ENCODE results near the gene PTPRG.

Gene PTPRG

GRCh38 chr3:61612211-61613194 is 51.1 kb downstream of the PTPRG start:
- no peak overlapping the region for H3K4me2 ChIP-seq (ENCODE audit: low read depth, low read length, poor library complexity, severe bottlenecking)
- no peaks in the 10 kb centered on the region for H3K79me2 ChIP-seq (ENCODE audit: insufficient read depth, low read length)
- no peaks in the 10 kb centered on the region for H3F3A ChIP-seq (ENCODE audit: low read depth)
- no peaks in the 10 kb centered on the region for H3K27me3 ChIP-seq (ENCODE audit: insufficient read depth, low read length, poor library complexity, severe bottlenecking)
- no peak overlapping the region for H3K9ac ChIP-seq (ENCODE audit: low read depth, low read length, poor library complexity, severe bottlenecking)
- no peaks in the 10 kb centered on the region for H3K9me2 ChIP-seq (replicated peaks; ENCODE audit: low read depth, low read length)
- no peaks in the 10 kb centered on the region for H4K20me1 ChIP-seq (ENCODE audit: insufficient read depth, low read length, poor library complexity, severe bottlenecking)
- H2AFZ ChIP-seq (ENCODE audit: low read length): no peak overlapping the region
- no peaks in the 10 kb centered on the region for H3K9me3 ChIP-seq (ENCODE audit: insufficient read depth, low read depth, low read length)
- TF ChIP-seq CTCF (conservative IDR thresholded peaks at IDR 0.05; ENCODE audit: low read length) (no peak), EZH2phosphoT487 (IDR thresholded peaks at IDR 0.05; ENCODE audit: borderline replicate concordance) (no peak)
- H3K4me3 ChIP-seq (ENCODE audit: low read length, poor library complexity, severe bottlenecking): no peak overlapping the region
- H3K4me1 ChIP-seq (ENCODE audit: insufficient read depth, low read length, poor library complexity, severe bottlenecking): no peaks in the 10 kb centered on the region
- H3K36me3 ChIP-seq (ENCODE audit: insufficient read depth, low read length): no peaks in the 10 kb centered on the region

GRCh38 chr3:61613666-61614065 is 52.3 kb downstream of the PTPRG start:
- no peaks in the 10 kb centered on the region for H3K4me1 ChIP-seq (ENCODE audit: insufficient read depth, low read length, poor library complexity, severe bottlenecking)
- H3K9me2 ChIP-seq (replicated peaks; ENCODE audit: low read depth, low read length): no peaks in the 10 kb centered on the region
- H3K9me3 ChIP-seq (ENCODE audit: insufficient read depth, low read depth, low read length): no peaks in the 10 kb centered on the region
- H4K20me1 ChIP-seq (ENCODE audit: insufficient read depth, low read length, poor library complexity, severe bottlenecking): no peaks in the 10 kb centered on the region
- no peaks in the 10 kb centered on the region for H3F3A ChIP-seq (ENCODE audit: low read depth)
- no peak overlapping the region for H3K9ac ChIP-seq (ENCODE audit: low read depth, low read length, poor library complexity, severe bottlenecking)
- no peaks in the 10 kb centered on the region for H3K79me2 ChIP-seq (ENCODE audit: insufficient read depth, low read length)
- no peak overlapping the region for H3K4me2 ChIP-seq (ENCODE audit: low read depth, low read length, poor library complexity, severe bottlenecking)
- no peaks in the 10 kb centered on the region for H3K36me3 ChIP-seq (ENCODE audit: insufficient read depth, low read length)
- no peak overlapping the region for H3K4me3 ChIP-seq (ENCODE audit: low read length, poor library complexity, severe bottlenecking)
- TF ChIP-seq EZH2phosphoT487 (IDR thresholded peaks at IDR 0.05; ENCODE audit: borderline replicate concordance) (no peak), CTCF (conservative IDR thresholded peaks at IDR 0.05; ENCODE audit: low read length) (no peak)
- H2AFZ ChIP-seq (ENCODE audit: low read length): no peak overlapping the region
- no peaks in the 10 kb centered on the region for H3K27me3 ChIP-seq (ENCODE audit: insufficient read depth, low read length, poor library complexity, severe bottlenecking)

- no peaks in the 10 kb centered on the region for H3K9me2 ChIP-seq (replicated peaks; ENCODE audit: low read depth, low read length)
- TF ChIP-seq EZH2phosphoT487 (IDR thresholded peaks at IDR 0.05; ENCODE audit: borderline replicate concordance): no peak
- no peak for TF ChIP-seq CTCF (conservative IDR thresholded peaks at IDR 0.05; ENCODE audit: low read length)
- H2AFZ ChIP-seq (ENCODE audit: low read length): no peak overlapping the region
- no peaks in the 10 kb centered on the region for H3K79me2 ChIP-seq (ENCODE audit: insufficient read depth, low read length)
- no peak overlapping the region for H3K4me2 ChIP-seq (ENCODE audit: low read depth, low read length, poor library complexity, severe bottlenecking)
- H3K9me3 ChIP-seq (ENCODE audit: insufficient read depth, low read depth, low read length): no peaks in the 10 kb centered on the region
- no peaks in the 10 kb centered on the region for H3F3A ChIP-seq (ENCODE audit: low read depth)
- no peaks in the 10 kb centered on the region for H4K20me1 ChIP-seq (ENCODE audit: insufficient read depth, low read length, poor library complexity, severe bottlenecking)
- H3K9ac ChIP-seq (ENCODE audit: low read depth, low read length, poor library complexity, severe bottlenecking): no peak overlapping the region
- H3K4me3 ChIP-seq (ENCODE audit: low read length, poor library complexity, severe bottlenecking): no peak overlapping the region
- no peaks in the 10 kb centered on the region for H3K4me1 ChIP-seq (ENCODE audit: insufficient read depth, low read length, poor library complexity, severe bottlenecking)
- no peaks in the 10 kb centered on the region for H3K36me3 ChIP-seq (ENCODE audit: insufficient read depth, low read length)
- no peaks in the 10 kb centered on the region for H3K27me3 ChIP-seq (ENCODE audit: insufficient read depth, low read length, poor library complexity, severe bottlenecking)
Observed at GRCh38 chr3:61615643-61616042, 54.3 kb downstream of the PTPRG start.

Measured in Loucy (cell line).